KMS-11 (cell line): ENCODE results near the gene ADCY3.

Experiments
- H2AFZ ChIP-seq: fragments of 200-600 bp; sonication (generic); 2 replicates; pipeline ENCODE4 v1.6.1; 2016; ENCODE audit warnings: antibody characterized with exemption, mixed run types, low read depth
- H3K27ac ChIP-seq: fragments of 200-600 bp; sonication (generic); 2 replicates; pipeline ENCODE4 v1.6.1; 2016; ENCODE audit warnings: mild to moderate bottlenecking, mixed run types
- H3K27me3 ChIP-seq: fragments of 200-600 bp; sonication (generic); 2 replicates; pipeline ENCODE4 v1.6.1; 2017; ENCODE audit warnings: mild to moderate bottlenecking, low read depth, mixed run types, moderate library complexity; ENCODE audit not compliant: insufficient read depth
- H3K36me3 ChIP-seq: fragments of 200-600 bp; sonication (generic); 2 replicates; pipeline ENCODE4 v1.6.1; 2017; ENCODE audit warnings: mild to moderate bottlenecking, mixed run types; ENCODE audit not compliant: insufficient read depth
- H3K4me1 ChIP-seq: fragments of 200-600 bp; sonication (generic); 2 replicates; pipeline ENCODE4 v1.6.1; 2016; ENCODE audit warnings: mild to moderate bottlenecking, low read depth, mixed run types; ENCODE audit not compliant: poor library complexity, severe bottlenecking
- H3K4me2 ChIP-seq: fragments of 200-600 bp; sonication (generic); 2 replicates; pipeline ENCODE4 v1.7.0; 2016; ENCODE audit warnings: mild to moderate bottlenecking, mixed run types
- H3K4me3 ChIP-seq: fragments of 200-600 bp; sonication (generic); IDR thresholded peaks from 2 replicates; pipeline ENCODE4 v1.6.1; 2017; ENCODE audit warnings: low read depth, low read length, mixed read lengths; ENCODE audit not compliant: insufficient read depth
- H3K79me2 ChIP-seq: fragments of 200-600 bp; sonication (generic); 2 replicates; pipeline ENCODE4 v1.6.1; 2016; ENCODE audit warnings: low read depth, mixed run types; ENCODE audit not compliant: insufficient read depth
- H3K9ac ChIP-seq: fragments of 200-600 bp; sonication (generic); 2 replicates; pipeline ENCODE4 v1.6.1; 2016; ENCODE audit warnings: mild to moderate bottlenecking, mixed run types
- H4K20me1 ChIP-seq: fragments of 200-600 bp; sonication (generic); 2 replicates; pipeline ENCODE4 v1.6.1; 2016; ENCODE audit warnings: mild to moderate bottlenecking, mixed run types; ENCODE audit not compliant: insufficient read depth
- CTCF ChIP-seq: fragments of 200-600 bp; sonication (generic); conservative IDR thresholded peaks from 2 replicates; pipeline ENCODE4 v1.6.1; 2017; ENCODE audit warnings: low read depth, mild to moderate bottlenecking, antibody characterized with exemption, low read length, moderate library complexity, mixed read lengths

The ADCY3 gene

DNA sequence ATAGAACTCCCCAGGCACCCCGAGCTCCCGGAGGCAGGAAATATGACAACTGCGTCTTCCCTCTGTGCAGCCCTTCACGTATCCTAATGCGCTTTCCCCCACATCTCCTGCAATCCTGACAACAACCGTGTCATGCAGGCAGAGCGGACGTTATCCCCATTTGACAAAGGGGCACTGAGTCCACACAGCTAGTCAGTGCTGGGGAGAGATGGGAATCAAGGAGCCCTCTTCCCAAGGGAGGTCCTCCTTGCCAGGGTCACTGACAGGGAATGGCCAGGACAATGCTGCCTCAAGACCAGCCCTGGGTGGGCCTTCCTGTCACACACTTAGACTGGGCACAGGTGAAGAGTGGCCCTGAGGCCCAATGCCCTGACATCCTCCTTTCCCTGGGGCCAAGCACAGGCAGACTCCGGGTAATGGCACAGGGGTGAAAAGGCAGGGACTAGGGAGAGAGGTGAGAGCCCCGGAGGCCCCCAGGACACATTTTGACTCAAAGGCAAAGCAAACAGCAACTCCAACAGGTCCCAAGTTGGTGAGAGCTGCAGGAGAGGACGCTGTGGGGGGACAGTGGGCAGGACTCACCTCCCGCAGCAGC, 2.2 kb downstream of the ADCY3 start:
- no peaks in the 10 kb centered on the region for H3K27me3 ChIP-seq
- H3K4me3 ChIP-seq: no peak overlapping the region
- TF ChIP-seq CTCF: no peak
- H2AFZ ChIP-seq: no peak overlapping the region
- no peaks in the 10 kb centered on the region for H4K20me1 ChIP-seq
- no peaks in the 10 kb centered on the region for H3K36me3 ChIP-seq
- peak overlapping the region; percentile 21; the same call in 1 of the 2 replicates for H3K4me2 ChIP-seq
- no peak overlapping the region for H3K9ac ChIP-seq
- H3K4me1 ChIP-seq: peaks cover 29% of the 10 kb centered on the region
- peaks cover 38% of the 10 kb centered on the region for H3K79me2 ChIP-seq
- no peak overlapping the region for H3K27ac ChIP-seq

- Histone ChIP-seq H4K20me1 (no peaks in the 10 kb centered on the region), H3K4me2 (no peak overlapping the region), H3K36me3 (no peaks in the 10 kb centered on the region), H3K27ac (no peak overlapping the region), H3K4me1 (peaks cover 29% of the 10 kb centered on the region), H3K9ac (no peak overlapping the region), H3K4me3 (no peak overlapping the region), H2AFZ (no peak overlapping the region), H3K79me2 (peaks cover 38% of the 10 kb centered on the region), H3K27me3 (no peaks in the 10 kb centered on the region)
- TF ChIP-seq CTCF: no peak
Observed at GRCh38 chr2:24917086-24917485, 3.0 kb downstream of the ADCY3 start.

DNA sequence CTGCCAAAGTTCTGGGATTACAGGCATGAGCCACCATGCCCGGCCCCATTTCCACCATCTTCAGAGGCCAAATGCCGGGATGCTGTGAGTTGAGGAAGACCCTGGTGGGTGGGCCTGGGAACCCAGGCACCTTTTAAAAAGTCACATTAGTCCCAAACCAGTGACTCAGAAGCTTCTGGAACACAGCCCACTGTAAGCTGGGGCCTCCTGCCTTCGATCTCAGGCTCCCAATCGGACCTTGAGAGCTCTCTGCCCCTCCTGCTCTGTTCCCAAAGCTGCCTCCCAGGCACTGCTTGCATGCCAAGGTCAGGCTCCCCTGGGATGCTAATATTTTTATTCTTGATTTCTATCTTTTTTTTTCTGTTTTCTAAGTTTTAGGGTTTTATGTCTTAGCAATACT, 4.2 kb downstream of the ADCY3 start:
- H3K4me2 ChIP-seq: no peak overlapping the region

GRCh38 chr2:24915175-24915574, 4.9 kb downstream of the ADCY3 start:
- no peaks in the 10 kb centered on the region for H3K36me3 ChIP-seq
- no peak for TF ChIP-seq CTCF
- H4K20me1 ChIP-seq: no peaks in the 10 kb centered on the region

More for the DNA sequence above, 4.2 kb downstream of the ADCY3 start:
- Histone ChIP-seq H3K36me3 (no peaks in the 10 kb centered on the region), H4K20me1 (no peaks in the 10 kb centered on the region), H3K9ac (no peak overlapping the region), H3K4me1 (peaks cover 21% of the 10 kb centered on the region), H3K27ac (no peak overlapping the region), H3K27me3 (no peaks in the 10 kb centered on the region), H3K4me3 (no peak overlapping the region), H3K79me2 (peaks cover 38% of the 10 kb centered on the region), H2AFZ (no peak overlapping the region)
- no peak for TF ChIP-seq CTCF

More at GRCh38 chr2:24915175-24915574, 4.9 kb downstream of the ADCY3 start:
- Histone ChIP-seq H3K27me3 (no peaks in the 10 kb centered on the region), H2AFZ (no peak overlapping the region), H3K27ac (no peak overlapping the region), H3K4me2 (no peak overlapping the region), H3K4me1 (peaks cover 21% of the 10 kb centered on the region), H3K79me2 (peaks cover 38% of the 10 kb centered on the region), H3K4me3 (no peak overlapping the region), H3K9ac (no peak overlapping the region)
